Stimulated activated memory B cell treated with anti-CD40 and anti-IgM and Interleukin-4, amounts not matched to agents 10 μg/mL and 1 μg/mL and 100 μg/mL, for 72 hours (primary cell): ENCODE results near the gene STK39.

Experiments used
- ATAC-seq: fragments of 150-1000 bp; cut with Tn5 transposase; 2 replicates; pipeline ENCODE4 v1.10.0; 2021
- H3K27ac Mint-ChIP-seq: one replicate; pipeline ENCODE4 v1.8.0; 2022; ENCODE audit warnings: mild to moderate bottlenecking, mixed read lengths
- H3K27me3 Mint-ChIP-seq: one replicate; pipeline ENCODE4 v1.8.0; 2022; ENCODE audit warnings: mixed read lengths
- H3K36me3 Mint-ChIP-seq: one replicate; pipeline ENCODE4 v1.8.0; 2022; ENCODE audit warnings: mixed read lengths
- H3K4me1 Mint-ChIP-seq: one replicate; pipeline ENCODE4 v1.8.0; 2022; ENCODE audit warnings: mixed read lengths
- H3K4me3 Mint-ChIP-seq: one replicate; pipeline ENCODE4 v1.8.0; 2022; ENCODE audit warnings: mild to moderate bottlenecking, moderate library complexity, mixed read lengths
- H3K9me3 Mint-ChIP-seq: one replicate; pipeline ENCODE4 v1.8.0; 2022; ENCODE audit warnings: mixed read lengths

Gene STK39

GRCh38 chr2:167944825-167945659 is 302.4 kb downstream of the STK39 start:
- Mint-ChIP-seq H3K36me3 (no peaks in the 10 kb centered on the region), H3K9me3 (no peaks in the 10 kb centered on the region), H3K4me1 (no peaks in the 10 kb centered on the region), H3K27ac (no peak overlapping the region), H3K27me3 (peaks cover 10% of the 10 kb centered on the region), H3K4me3 (no peak overlapping the region)
- ATAC-seq: no peak

GRCh38 chr2:167943897-167944296 is 303.5 kb downstream of the STK39 start:
- no peaks in the 10 kb centered on the region for H3K9me3 Mint-ChIP-seq
- no peaks in the 10 kb centered on the region for H3K36me3 Mint-ChIP-seq
- no peak overlapping the region for H3K27ac Mint-ChIP-seq
- H3K27me3 Mint-ChIP-seq: peaks cover 17% of the 10 kb centered on the region
- ATAC-seq: no peak
- H3K4me1 Mint-ChIP-seq: no peaks in the 10 kb centered on the region
- H3K4me3 Mint-ChIP-seq: no peak overlapping the region

- Mint-ChIP-seq H3K27ac (no peak overlapping the region), H3K4me1 (no peaks in the 10 kb centered on the region), H3K4me3 (no peak overlapping the region), H3K9me3 (no peaks in the 10 kb centered on the region), H3K36me3 (no peaks in the 10 kb centered on the region), H3K27me3 (peaks cover 22% of the 10 kb centered on the region)
- no peak for ATAC-seq
Measured at GRCh38 chr2:167943368-167943767, 304.0 kb downstream of the STK39 start.

DNA sequence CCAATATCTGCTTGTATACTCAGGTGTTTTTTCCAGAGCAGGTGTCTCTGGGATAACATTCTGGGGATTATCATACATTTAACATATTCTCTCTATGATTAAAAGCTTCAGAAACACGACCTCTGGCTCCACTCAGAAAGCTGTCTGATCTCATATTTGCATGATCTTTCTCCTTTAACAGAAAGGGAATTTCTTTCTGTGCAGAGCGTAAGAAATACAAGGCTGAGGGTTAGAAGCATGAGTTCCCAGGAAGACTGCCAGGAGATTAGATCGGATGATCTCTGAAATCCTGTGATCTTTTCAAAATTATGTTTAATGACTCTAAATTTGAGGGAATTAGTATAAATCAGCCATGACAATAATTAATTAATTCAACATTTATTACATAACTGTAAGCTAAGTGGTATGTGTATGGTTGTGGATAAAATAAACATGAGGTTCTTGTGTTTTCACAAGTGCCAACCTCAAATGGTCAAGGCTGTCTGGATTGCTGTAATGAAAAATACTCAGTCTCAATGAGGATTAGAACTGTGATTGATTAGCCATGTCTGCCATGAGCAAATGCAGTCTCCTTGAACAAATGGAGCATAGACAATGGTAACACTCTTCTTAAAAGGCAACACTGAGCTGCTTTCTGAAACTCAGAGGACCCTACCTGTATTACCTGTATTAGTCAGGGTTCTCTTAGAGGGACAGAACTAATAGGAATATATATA is 304.9 kb downstream of the STK39 start:
- no peaks in the 10 kb centered on the region for H3K4me1 Mint-ChIP-seq
- no peak overlapping the region for H3K4me3 Mint-ChIP-seq
- no peak for ATAC-seq

DNA sequence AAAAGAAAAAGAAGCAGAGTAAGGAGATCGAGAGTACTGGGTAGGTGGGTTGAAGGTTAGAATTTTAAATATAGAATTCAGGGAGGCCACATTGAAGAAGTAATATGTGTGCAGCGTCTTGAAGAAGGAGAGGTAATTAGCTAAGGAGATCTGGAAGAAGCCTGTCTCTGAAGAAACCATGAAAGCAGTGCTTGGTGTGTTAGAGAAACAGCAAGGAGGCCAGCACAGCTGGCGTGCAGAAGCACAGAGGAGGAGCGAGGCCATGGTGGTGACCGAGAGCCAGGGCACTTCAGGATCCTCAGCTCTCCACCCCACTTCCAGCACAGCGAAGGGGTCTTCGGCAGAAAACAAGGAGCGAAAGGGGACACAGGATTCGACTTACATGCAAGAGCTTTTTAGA is 305.8 kb downstream of the STK39 start:
- H3K27me3 Mint-ChIP-seq: peaks cover 22% of the 10 kb centered on the region
- H3K4me1 Mint-ChIP-seq: no peaks in the 10 kb centered on the region
- ATAC-seq: no peak
- no peaks in the 10 kb centered on the region for H3K36me3 Mint-ChIP-seq
- H3K9me3 Mint-ChIP-seq: no peaks in the 10 kb centered on the region
- H3K27ac Mint-ChIP-seq: no peak overlapping the region
- no peak overlapping the region for H3K4me3 Mint-ChIP-seq

More for the DNA sequence above, 304.9 kb downstream of the STK39 start:
- Mint-ChIP-seq H3K36me3 (no peaks in the 10 kb centered on the region), H3K27me3 (peaks cover 22% of the 10 kb centered on the region), H3K9me3 (no peaks in the 10 kb centered on the region), H3K27ac (no peak overlapping the region)

DNA sequence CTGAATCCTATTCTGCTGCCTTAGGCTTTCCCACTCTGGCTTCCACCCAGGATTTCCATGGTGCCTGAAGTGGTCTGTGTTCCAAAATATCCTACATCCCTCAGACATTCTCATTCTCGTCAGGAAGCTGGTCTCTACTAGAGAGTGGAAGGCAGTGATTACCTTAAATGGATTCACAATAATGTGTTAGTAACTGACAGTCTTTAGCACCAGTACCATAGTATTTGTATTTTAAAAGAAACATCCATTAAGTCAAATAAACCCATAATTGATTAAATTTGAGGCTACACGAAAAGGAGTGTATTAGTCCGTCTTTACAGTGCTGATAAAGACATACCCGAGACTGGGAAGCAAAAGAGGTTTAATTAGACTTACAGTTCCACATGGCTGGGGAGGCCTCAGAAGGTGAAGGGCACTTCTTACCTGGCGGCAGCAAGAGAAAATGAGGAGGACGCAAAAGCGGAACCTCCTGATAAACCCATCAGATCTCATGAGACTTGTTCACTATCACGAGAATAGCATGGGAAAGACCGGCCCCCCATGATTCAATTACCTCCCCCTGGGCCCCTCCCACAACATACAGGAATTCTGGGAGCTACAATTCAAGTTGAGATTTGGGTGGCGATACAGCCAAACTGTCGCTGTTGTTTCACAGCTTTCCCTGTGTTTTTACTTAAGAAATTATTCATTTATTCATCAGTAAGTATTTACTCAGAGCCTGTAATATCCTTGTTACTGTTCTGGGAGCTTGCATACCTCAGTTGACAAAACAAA is 306.5 kb downstream of the STK39 start:
- Mint-ChIP-seq H3K9me3 (no peaks in the 10 kb centered on the region), H3K4me1 (no peaks in the 10 kb centered on the region), H3K27ac (no peak overlapping the region), H3K36me3 (no peaks in the 10 kb centered on the region), H3K4me3 (no peak overlapping the region), H3K27me3 (peaks cover 22% of the 10 kb centered on the region)
- no peak for ATAC-seq

GRCh38 chr2:167940346-167940725 is 307.1 kb downstream of the STK39 start:
- H3K9me3 Mint-ChIP-seq: peaks cover 1% of the 10 kb centered on the region
- no peaks in the 10 kb centered on the region for H3K36me3 Mint-ChIP-seq
- H3K4me1 Mint-ChIP-seq: no peaks in the 10 kb centered on the region
- H3K4me3 Mint-ChIP-seq: no peak overlapping the region
- H3K27ac Mint-ChIP-seq: no peak overlapping the region
- H3K27me3 Mint-ChIP-seq: peaks cover 26% of the 10 kb centered on the region
- no peak for ATAC-seq

DNA sequence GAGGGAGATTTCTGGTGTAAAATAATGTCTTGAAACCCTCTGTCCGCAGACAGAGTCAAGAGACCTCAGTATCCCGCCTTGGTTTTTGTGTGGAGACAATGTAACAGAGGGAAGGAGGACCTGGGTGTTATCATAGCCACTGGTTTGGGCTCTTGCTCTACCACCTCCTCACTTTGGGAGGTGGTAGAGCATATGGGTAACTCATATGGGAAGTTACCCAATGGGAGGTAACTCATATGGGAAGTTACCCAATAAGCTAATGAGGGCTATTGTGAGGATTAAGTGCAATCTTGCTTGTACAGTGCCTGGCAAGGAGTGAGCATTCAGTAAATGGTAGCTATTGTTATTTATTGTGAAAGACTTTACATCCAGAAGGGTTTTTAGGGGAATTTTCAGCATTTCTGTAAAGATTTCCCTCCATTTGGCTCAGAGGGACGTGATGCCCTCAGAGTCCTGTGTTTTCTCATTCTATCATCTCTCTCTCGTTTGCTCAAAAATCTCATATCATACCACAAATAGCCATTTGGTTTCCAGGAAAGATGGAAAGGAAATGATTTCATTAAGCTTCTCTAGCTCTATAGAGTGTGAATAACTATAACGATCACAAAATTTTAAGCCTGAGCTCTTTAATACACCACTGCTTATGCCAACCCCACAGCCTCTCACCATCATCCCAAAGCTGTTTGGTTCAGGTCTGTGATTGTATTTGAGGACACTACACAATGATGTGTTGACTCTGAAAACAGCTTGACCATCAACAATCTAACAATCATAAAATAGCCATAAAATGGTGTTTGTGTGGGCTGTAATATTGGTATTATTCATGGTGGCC is 307.7 kb downstream of the STK39 start:
- peaks cover 31% of the 10 kb centered on the region for H3K27me3 Mint-ChIP-seq
- no peaks in the 10 kb centered on the region for H3K4me1 Mint-ChIP-seq
- H3K9me3 Mint-ChIP-seq: peaks cover 4% of the 10 kb centered on the region
- no peak overlapping the region for H3K27ac Mint-ChIP-seq
- H3K36me3 Mint-ChIP-seq: no peaks in the 10 kb centered on the region
- H3K4me3 Mint-ChIP-seq: no peak overlapping the region
- no peak for ATAC-seq

DNA sequence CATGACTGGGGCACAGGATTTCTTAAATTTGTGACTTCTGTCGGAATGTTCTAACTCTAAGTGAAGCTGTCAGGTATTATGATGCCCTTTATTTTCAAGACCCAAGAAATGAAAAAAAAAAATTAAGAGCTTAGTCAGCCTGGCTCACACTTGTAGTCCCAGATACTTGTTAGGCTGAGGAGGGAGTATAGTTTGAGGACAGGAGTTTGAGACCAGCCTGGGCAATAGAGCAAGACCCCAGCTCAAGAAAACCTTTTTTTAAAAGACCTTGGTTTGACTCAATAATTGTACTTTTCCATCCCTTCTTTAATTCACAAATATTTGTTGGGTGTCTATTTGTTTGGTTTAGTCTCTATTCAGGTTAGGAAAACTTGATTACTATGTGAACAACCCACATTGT is 310.0 kb downstream of the STK39 start:
- Mint-ChIP-seq H3K36me3 (no peaks in the 10 kb centered on the region), H3K27ac (no peak overlapping the region), H3K4me3 (no peak overlapping the region), H3K9me3 (peaks cover 4% of the 10 kb centered on the region), H3K27me3 (peaks cover 31% of the 10 kb centered on the region), H3K4me1 (no peaks in the 10 kb centered on the region)
- no peak for ATAC-seq

DNA sequence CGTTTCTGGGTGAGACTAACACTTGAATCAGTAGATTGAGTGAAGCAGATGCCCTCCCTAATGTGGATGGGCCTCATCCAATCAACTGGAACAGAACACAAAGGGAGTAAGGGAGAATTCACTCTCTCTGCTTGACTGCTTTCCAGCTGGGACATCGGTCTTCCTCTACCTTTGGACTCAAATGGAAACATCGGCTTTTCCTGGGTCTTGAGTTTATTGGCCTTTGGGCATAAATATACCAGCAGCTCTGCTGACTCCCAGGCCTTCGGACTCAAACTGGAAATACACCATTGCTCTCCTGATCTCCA is 311.6 kb downstream of the STK39 start:
- H3K4me1 Mint-ChIP-seq: no peaks in the 10 kb centered on the region
- ATAC-seq: no peak
- peaks cover 4% of the 10 kb centered on the region for H3K9me3 Mint-ChIP-seq
- no peak overlapping the region for H3K27ac Mint-ChIP-seq
- H3K4me3 Mint-ChIP-seq: no peak overlapping the region
- peaks cover 21% of the 10 kb centered on the region for H3K27me3 Mint-ChIP-seq
- no peaks in the 10 kb centered on the region for H3K36me3 Mint-ChIP-seq

DNA sequence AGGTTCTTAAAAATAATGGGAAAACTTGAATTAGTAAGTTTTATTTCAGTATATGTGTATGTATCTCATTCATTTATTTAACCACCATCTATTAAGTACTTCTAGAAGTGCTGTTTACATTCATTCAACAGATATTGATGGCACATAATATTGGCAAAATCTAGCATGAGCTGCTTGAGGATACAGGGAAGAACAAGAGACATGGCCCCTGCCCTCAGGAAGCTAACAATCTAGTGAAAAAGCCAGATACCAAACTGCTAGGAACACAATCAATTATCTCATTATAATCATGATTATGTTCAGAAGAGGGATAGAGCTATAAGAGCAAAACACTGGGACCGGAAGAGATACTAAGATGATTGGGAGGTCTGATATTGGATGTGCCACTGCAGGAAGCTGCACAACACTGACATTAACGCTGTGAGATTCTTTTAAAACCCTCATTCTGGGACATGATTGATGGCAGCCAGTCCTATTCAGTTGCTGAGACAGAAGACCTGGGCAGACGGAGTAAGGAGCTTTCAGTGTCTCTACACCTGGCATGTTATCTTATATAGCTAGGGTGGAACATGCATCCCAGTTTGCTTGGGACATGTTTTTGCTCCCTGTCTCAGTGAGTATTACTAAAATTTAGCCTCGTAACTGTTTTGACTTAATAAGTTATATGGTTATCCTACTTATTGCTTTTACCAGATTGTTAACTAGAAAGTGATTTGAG is 314.1 kb downstream of the STK39 start:
- peaks cover 4% of the 10 kb centered on the region for H3K9me3 Mint-ChIP-seq
- no peak for ATAC-seq
- H3K27me3 Mint-ChIP-seq: peaks cover 10% of the 10 kb centered on the region
- H3K4me1 Mint-ChIP-seq: no peaks in the 10 kb centered on the region
- no peak overlapping the region for H3K27ac Mint-ChIP-seq
- H3K4me3 Mint-ChIP-seq: no peak overlapping the region
- H3K36me3 Mint-ChIP-seq: no peaks in the 10 kb centered on the region

DNA sequence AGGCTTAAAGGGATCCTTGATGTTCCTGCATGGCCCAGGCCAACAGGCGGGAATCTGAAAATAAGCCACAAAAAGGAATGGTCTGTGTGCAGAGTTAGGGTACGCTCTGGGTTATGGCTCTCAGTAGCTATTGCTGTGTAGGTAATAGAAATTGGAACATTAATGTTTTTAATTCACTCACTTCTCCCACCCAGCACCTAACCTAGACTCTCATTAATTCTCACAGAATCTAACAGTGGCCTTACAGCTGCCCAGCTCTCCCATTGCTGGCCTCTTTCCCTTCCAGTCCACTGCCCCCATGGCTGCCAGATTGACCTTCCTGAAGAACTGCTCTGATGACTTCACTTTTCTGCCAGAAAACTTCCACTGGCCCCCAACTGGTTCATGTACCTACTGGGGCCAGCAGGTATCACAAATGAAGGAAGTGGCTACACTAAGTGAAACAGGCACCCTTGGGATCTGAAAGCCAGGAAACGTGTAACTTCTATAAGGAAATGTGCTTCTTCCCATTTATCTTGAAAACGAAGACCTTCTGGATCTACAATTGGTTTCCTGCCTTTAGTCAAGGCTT is 315.2 kb downstream of the STK39 start:
- H3K27me3 Mint-ChIP-seq: peaks cover 10% of the 10 kb centered on the region
- peaks cover 4% of the 10 kb centered on the region for H3K9me3 Mint-ChIP-seq
- no peaks in the 10 kb centered on the region for H3K36me3 Mint-ChIP-seq
- H3K4me1 Mint-ChIP-seq: no peaks in the 10 kb centered on the region
- H3K4me3 Mint-ChIP-seq: no peak overlapping the region
- no peak overlapping the region for H3K27ac Mint-ChIP-seq
- no peak for ATAC-seq

- ATAC-seq: no peak
- no peak overlapping the region for H3K27ac Mint-ChIP-seq
- H3K9me3 Mint-ChIP-seq: no peaks in the 10 kb centered on the region
- no peaks in the 10 kb centered on the region for H3K4me1 Mint-ChIP-seq
- H3K36me3 Mint-ChIP-seq: no peaks in the 10 kb centered on the region
- no peak overlapping the region for H3K4me3 Mint-ChIP-seq
- no peaks in the 10 kb centered on the region for H3K27me3 Mint-ChIP-seq
Measured at GRCh38 chr2:167929484-167929883, 317.9 kb downstream of the STK39 start.

- H3K36me3 Mint-ChIP-seq: no peaks in the 10 kb centered on the region
Measured at GRCh38 chr2:167928434-167928833, 319.0 kb downstream of the STK39 start.

More at GRCh38 chr2:167928434-167928833, 319.0 kb downstream of the STK39 start:
- no peaks in the 10 kb centered on the region for H3K9me3 Mint-ChIP-seq
- H3K4me3 Mint-ChIP-seq: no peak overlapping the region
- H3K27ac Mint-ChIP-seq: no peak overlapping the region
- H3K4me1 Mint-ChIP-seq: no peaks in the 10 kb centered on the region
- H3K27me3 Mint-ChIP-seq: no peaks in the 10 kb centered on the region
- ATAC-seq: no peak
